GM12878 (cell line): ENCODE data around the gene CLEC16A. TPM values are rescaled to one million over a fixed set of nuclear protein-coding genes. Genes with fewer than 3 reads are reported as not detected.

Experiments used
- ATF7 ChIP-seq: fragments of 450-650 bp; IDR thresholded peaks from 2 replicates; pipeline ENCODE4 v1.6.1; 2016; ENCODE audit warnings: low read depth, mild to moderate bottlenecking
- CBFB ChIP-seq: IDR thresholded peaks from 2 replicates; pipeline ENCODE4 v1.6.1; 2016; ENCODE audit warnings: antibody characterized with exemption, low read depth
- CEBPB ChIP-seq, 2 experiments: fragments of 150-350 bp in 1 of 2; IDR thresholded peaks; 2 replicates each; pipeline ENCODE4 v1.6.1; 2012 to 2014; ENCODE audit warnings: low read depth in 2 of 2, low read length in 2 of 2, borderline replicate concordance in 1 of 2, inconsistent platforms in 1 of 2
- CUX1 ChIP-seq: IDR thresholded peaks from 2 replicates; pipeline ENCODE4 v1.6.1; 2012; ENCODE audit warnings: improper control_type of control experiment, low read depth, low read length; ENCODE audit not compliant: insufficient replicate concordance
- EED ChIP-seq: sonication (generic); IDR thresholded peaks from 2 replicates; pipeline ENCODE4 v1.6.1; 2016; ENCODE audit warnings: antibody characterized with exemption, low read depth
- EZH2 ChIP-seq: IDR thresholded peaks from 2 replicates; pipeline ENCODE4 v1.6.1; 2012; ENCODE audit warnings: low read depth, mild to moderate bottlenecking, control low read depth, inconsistent platforms, low read length, borderline replicate concordance; ENCODE audit not compliant: control insufficient read depth
- FOS ChIP-seq: IDR thresholded peaks from 3 replicates; pipeline ENCODE4 v1.6.1; 2011; ENCODE audit warnings: borderline replicate concordance; ENCODE audit not compliant: insufficient read length; ENCODE audit errors: extremely low read depth
- HDAC6 ChIP-seq: fragments of 200-600 bp; sonication (generic); IDR thresholded peaks from one replicate; pipeline ENCODE4 v1.8.0; 2017; ENCODE audit warnings: antibody characterized with exemption; ENCODE audit not compliant: unreplicated experiment
- IRF5 ChIP-seq: fragments of 450-650 bp; IDR thresholded peaks from 2 replicates; pipeline ENCODE4 v1.6.1; 2017; ENCODE audit warnings: borderline replicate concordance
- NR2C2 ChIP-seq: IDR thresholded peaks from 2 replicates; pipeline ENCODE4 v1.6.1; 2011; ENCODE audit warnings: borderline replicate concordance, low read depth; ENCODE audit not compliant: control insufficient read depth, insufficient read length
- PKNOX1 ChIP-seq: fragments of 450-650 bp; IDR thresholded peaks from 2 replicates; pipeline ENCODE4 v1.6.1; 2016; ENCODE audit warnings: mild to moderate bottlenecking
- POLR2AphosphoS2 ChIP-seq: IDR thresholded peaks from 2 replicates; pipeline ENCODE4 v1.6.1; 2011; ENCODE audit warnings: low read depth, mild to moderate bottlenecking, low read length, improper control_type of control experiment, moderate library complexity
- SIN3A ChIP-seq: IDR thresholded peaks from 2 replicates; pipeline ENCODE4 v1.6.1; 2012; ENCODE audit warnings: low read depth, low read length, improper control_type of control experiment
- SIX5 ChIP-seq: IDR thresholded peaks from 2 replicates; pipeline ENCODE4 v1.6.1; 2011; ENCODE audit warnings: mild to moderate bottlenecking, low read depth, low read length, moderate library complexity; ENCODE audit not compliant: severe bottlenecking
- SP1 ChIP-seq: IDR thresholded peaks from one replicate; pipeline ENCODE4 v1.6.1; 2011; ENCODE audit warnings: low read depth, low read length
- USF2 ChIP-seq: IDR thresholded peaks from 2 replicates; pipeline ENCODE4 v1.6.1; 2011; ENCODE audit warnings: low read depth, low read length, improper control_type of control experiment, borderline replicate concordance
- ZBTB11 ChIP-seq: fragments of 450-650 bp; formaldehyde crosslinking; IDR thresholded peaks from 2 replicates; pipeline ENCODE4 v1.5.0; 2022; ENCODE audit warnings: mild to moderate bottlenecking, missing genetic modification characterization
- polyA plus RNA-seq, 11 experiments: library from polyadenylated mRNA; depleted of rRNA in 4 of 11; unstranded in 6 of 11; stranded (reverse) in 5 of 11; fragments of >200 nt; fragmentation: Nextera tagmentation in 4 of 11; fragmentation: Illumina TruSeq in 1 of 11; extraction: Ambion mirVana in 4 of 11; extraction: Trizol in 1 of 11; gene quantifications; 1 replicate in 1 of 11; 2 replicates in 10 of 11; pipeline versions ENCODE4 v1.2.1 to v1.2.3, GENCODE V29; 2011 to 2016; ENCODE audit warnings: inconsistent platforms in 2 of 11, missing spikeins in 2 of 11, low read depth in 1 of 11
- total RNA-seq, 4 experiments: library from RNA; depleted of rRNA in 3 of 4; stranded (reverse); fragments of >200 nt in 3 of 4; fragmentation: Illumina TruSeq in 1 of 4; extraction: Trizol in 1 of 4; gene quantifications; 2 replicates each; pipeline versions ENCODE4 v1.2.1 to v1.2.3, GENCODE V29; 2013 to 2021

Gene CLEC16A
- total and polyA plus RNA-seq, 10 of the 15 experiments (the other 5 are each of a cell fraction or from before 2014, with no cell fraction given) = 1.5 to 28.8 (median 19.2) TPM

- no peak for TF ChIP-seq ZBTB11
- TF ChIP-seq FOS = no peak
- TF ChIP-seq EZH2 = no peak
- TF ChIP-seq USF2 = no peak
- TF ChIP-seq ATF7 = peak; percentile 96
- no peak for TF ChIP-seq SIN3A
- TF ChIP-seq SIX5 = no peak
- 0 out of 2 replicates have a peak, but pooled peaks have one; percentile 4 for TF ChIP-seq POLR2AphosphoS2
- peak; percentile 100 for TF ChIP-seq EED
- no peak for TF ChIP-seq NR2C2
- peak; percentile 87 for TF ChIP-seq SP1
- TF ChIP-seq CBFB = peak; percentile 96
- peak; percentile 91 for TF ChIP-seq PKNOX1
- TF ChIP-seq CEBPB (IDR thresholded peaks at IDR 0.05; ENCODE audit: borderline replicate concordance in 1 of 2, low read depth in 2 of 2, low read length in 2 of 2) = peak in 1 of 2 experiments; percentile 76; a peak in 1 of 4 replicates
- peak; percentile 71 for TF ChIP-seq CUX1
- TF ChIP-seq IRF5 = no peak; the same call in 1 of the 2 replicates
- TF ChIP-seq HDAC6 = no peak
These were observed 21.2 kb downstream of the CLEC16A start (continued) for GRCh38 chr16:10965440-10966061.
